ENCODE results near the gene MRPL40. TPM values are rescaled to one million over a fixed set of nuclear protein-coding genes. Genes with fewer than 3 reads are reported as not detected.
A peak's percentile ranks its signal among the peaks of the same experiment; 100 is the strongest.

The MRPL40 gene
- total RNA-seq, 2 experiments from 2014 or later = 34.1 to 34.4 TPM

GRCh38 chr22:19396934-19397733 lies 35.2 kb upstream of the MRPL40 start:
- ChIA-PET POLR2A (no interaction called here), CTCF (interaction anchor here (0.8 to 1.1 kb wide), 3 partner anchors 29 to 233 kb away, joined by 3 to 4 read pairs (median 3); no protein-coding TSS in a partner anchor)
- no peaks in the 10 kb centered on the region for H3K27me3 Mint-ChIP-seq
- no peak overlapping the region for H3K27ac Mint-ChIP-seq
- no peak for ATAC-seq
- H3K4me1 Mint-ChIP-seq = no peaks in the 10 kb centered on the region
- H3K4me3 Mint-ChIP-seq = no peak overlapping the region
- no peaks in the 10 kb centered on the region for H3K9me3 Mint-ChIP-seq (ENCODE audit: low read depth)
- intact Hi-C loops (cut with DNase I, micrococcal nuclease) = no loop called here
- no peak for DNase-seq
- peaks cover 31% of the 10 kb centered on the region for H3K36me3 Mint-ChIP-seq (ENCODE audit: low read depth)

- Mint-ChIP-seq H3K36me3 (ENCODE audit: low read depth) (peaks cover 29% of the 10 kb centered on the region), H3K4me3 (no peak overlapping the region), H3K9me3 (ENCODE audit: low read depth) (no peaks in the 10 kb centered on the region)
Measured at GRCh38 chr22:19397734-19398104, 34.6 kb upstream of the MRPL40 start.

GRCh38 chr22:19398206-19398605 lies 34.1 kb upstream of the MRPL40 start:
- H3K4me1 Mint-ChIP-seq = no peaks in the 10 kb centered on the region
- H3K4me3 Mint-ChIP-seq = no peak overlapping the region
- no peaks in the 10 kb centered on the region for H3K9me3 Mint-ChIP-seq (ENCODE audit: low read depth)
- H3K27ac Mint-ChIP-seq = no peak overlapping the region
- CTCF ChIA-PET = no interaction called here
- POLR2A ChIA-PET = no interaction called here
- intact Hi-C loops (cut with DNase I, micrococcal nuclease) = no loop called here
- no peak for DNase-seq
- peaks cover 28% of the 10 kb centered on the region for H3K36me3 Mint-ChIP-seq (ENCODE audit: low read depth)
- no peaks in the 10 kb centered on the region for H3K27me3 Mint-ChIP-seq
- no peak for ATAC-seq

More at GRCh38 chr22:19397734-19398104, 34.6 kb upstream of the MRPL40 start:
- no peaks in the 10 kb centered on the region for H3K4me1 Mint-ChIP-seq
- H3K27ac Mint-ChIP-seq = no peak overlapping the region
- ATAC-seq = no peak
- ChIA-PET POLR2A (no interaction called here), CTCF (no interaction called here)
- intact Hi-C loops (cut with DNase I, micrococcal nuclease) = no loop called here
- DNase-seq = no peak
- H3K27me3 Mint-ChIP-seq = no peaks in the 10 kb centered on the region

DNA sequence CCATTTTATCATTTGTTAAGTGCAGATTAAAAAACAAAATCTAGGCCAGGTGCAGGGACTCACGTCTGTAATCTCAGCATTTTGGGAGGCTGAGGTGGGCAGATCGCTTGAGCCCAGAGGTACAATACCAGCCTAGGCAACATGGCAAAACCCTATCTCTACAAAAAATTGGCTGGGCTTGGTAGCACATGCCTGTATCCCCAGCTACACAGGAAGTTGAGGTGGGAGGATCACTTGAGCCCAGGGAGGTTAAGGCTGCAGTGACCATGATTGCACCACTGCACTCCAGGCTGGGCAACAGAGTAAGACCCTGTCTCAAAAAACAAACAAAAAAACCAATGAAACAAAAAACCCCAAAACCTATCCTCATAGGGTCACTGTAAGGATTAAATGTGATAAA lies 33.7 kb upstream of the MRPL40 start:
- POLR2A ChIA-PET = no interaction called here
- no peak for DNase-seq
- CTCF ChIA-PET = no interaction called here
- no peaks in the 10 kb centered on the region for H3K4me1 Mint-ChIP-seq
- ATAC-seq = no peak
- no peaks in the 10 kb centered on the region for H3K27me3 Mint-ChIP-seq
- intact Hi-C loops (cut with DNase I, micrococcal nuclease) = no loop called here
- peaks cover 28% of the 10 kb centered on the region for H3K36me3 Mint-ChIP-seq (ENCODE audit: low read depth)
- no peaks in the 10 kb centered on the region for H3K9me3 Mint-ChIP-seq (ENCODE audit: low read depth)
- no peak overlapping the region for H3K4me3 Mint-ChIP-seq
- H3K27ac Mint-ChIP-seq = no peak overlapping the region

DNA sequence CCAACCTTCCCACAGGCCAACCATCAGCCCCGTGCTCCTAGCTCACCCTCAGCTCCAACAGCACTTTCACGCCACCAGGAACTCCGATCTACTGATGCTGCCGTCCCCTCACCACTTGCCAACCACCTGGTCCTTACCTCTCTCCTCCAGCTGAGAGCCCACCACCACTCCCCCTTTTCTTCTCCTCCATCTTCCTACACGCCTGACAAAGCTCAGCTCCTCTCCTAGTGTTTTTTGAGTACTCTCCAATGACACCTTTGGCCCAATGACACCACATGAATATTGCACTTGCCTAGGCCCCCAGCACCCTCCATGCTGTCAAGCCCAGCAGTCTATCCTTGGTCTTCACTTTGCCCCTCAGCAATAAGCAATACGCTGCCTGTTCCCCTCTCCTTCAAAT lies 31.5 kb upstream of the MRPL40 start:
- no peaks in the 10 kb centered on the region for H3K9me3 Mint-ChIP-seq (ENCODE audit: low read depth)
- CTCF ChIA-PET = no interaction called here
- no peaks in the 10 kb centered on the region for H3K27me3 Mint-ChIP-seq

DNA sequence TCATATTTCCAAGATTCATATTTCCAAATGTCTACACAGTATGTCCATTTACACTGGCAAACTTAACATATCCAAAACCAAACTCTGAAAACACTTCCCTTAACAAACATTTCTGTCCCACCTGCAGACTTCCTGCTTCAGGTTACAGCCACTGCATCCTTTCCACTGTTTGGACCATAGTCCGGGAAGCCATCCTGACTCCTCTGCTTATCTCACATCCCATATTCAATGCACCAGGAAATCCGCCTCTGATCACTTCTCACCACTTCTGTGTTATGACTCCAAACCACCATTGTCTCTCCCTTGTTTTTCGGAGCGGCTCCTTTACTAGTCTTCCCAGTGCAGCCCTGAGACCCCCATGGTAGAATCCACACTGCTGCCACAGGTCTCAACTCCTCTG lies 30.9 kb upstream of the MRPL40 start:
- DNase-seq (no peak), ATAC-seq (no peak)
- no peak overlapping the region for H3K27ac Mint-ChIP-seq
- H3K9me3 Mint-ChIP-seq (ENCODE audit: low read depth) = no peaks in the 10 kb centered on the region
- no peaks in the 10 kb centered on the region for H3K4me1 Mint-ChIP-seq
- CTCF ChIA-PET = no interaction called here
- peaks cover 38% of the 10 kb centered on the region for H3K36me3 Mint-ChIP-seq (ENCODE audit: low read depth)
- POLR2A ChIA-PET = interaction anchor here (0.6 kb wide), 1 partner anchor 30 kb away, joined by 3 read pairs; the partner anchor contains the start of gene HIRA
- intact Hi-C loops (cut with DNase I, micrococcal nuclease) = loop anchor here in 1 of 2 experiments (10.0 kb wide), 1 partner anchor 57 kb away; no protein-coding TSS in a partner anchor
- H3K4me3 Mint-ChIP-seq = no peak overlapping the region
- H3K27me3 Mint-ChIP-seq = no peaks in the 10 kb centered on the region

More for the DNA sequence above, 31.5 kb upstream of the MRPL40 start:
- DNase-seq (no peak), ATAC-seq (no peak)
- H3K27ac Mint-ChIP-seq = no peak overlapping the region
- intact Hi-C loops (cut with DNase I, micrococcal nuclease) = loop anchor here in 1 of 2 experiments (10.0 kb wide), 1 partner anchor 56 kb away; no protein-coding TSS in a partner anchor
- POLR2A ChIA-PET = no interaction called here
- no peak overlapping the region for H3K4me3 Mint-ChIP-seq
- no peaks in the 10 kb centered on the region for H3K4me1 Mint-ChIP-seq
- H3K36me3 Mint-ChIP-seq (ENCODE audit: low read depth) = peaks cover 37% of the 10 kb centered on the region

GRCh38 chr22:19402642-19403191 lies 29.6 kb upstream of the MRPL40 start:
- intact Hi-C loops (cut with DNase I, micrococcal nuclease) = loop anchor here in 1 of 2 experiments (10.0 kb wide), 1 partner anchor 58 kb away; no protein-coding TSS in a partner anchor
- ATAC-seq (no peak), DNase-seq (no peak)
- Mint-ChIP-seq H3K36me3 (ENCODE audit: low read depth) (peaks cover 39% of the 10 kb centered on the region), H3K27ac (no peak overlapping the region), H3K4me3 (no peak overlapping the region), H3K4me1 (no peaks in the 10 kb centered on the region), H3K9me3 (ENCODE audit: low read depth) (no peaks in the 10 kb centered on the region), H3K27me3 (no peaks in the 10 kb centered on the region)
- CTCF ChIA-PET = interaction anchor here (0.7 kb wide), 1 partner anchor 537 kb away, joined by 4 read pairs; no protein-coding TSS in a partner anchor
- POLR2A ChIA-PET = interaction anchor here (0.6 kb wide), 1 partner anchor 281 kb away, joined by 3 read pairs; the partner anchor contains the start of gene DGCR2

DNA sequence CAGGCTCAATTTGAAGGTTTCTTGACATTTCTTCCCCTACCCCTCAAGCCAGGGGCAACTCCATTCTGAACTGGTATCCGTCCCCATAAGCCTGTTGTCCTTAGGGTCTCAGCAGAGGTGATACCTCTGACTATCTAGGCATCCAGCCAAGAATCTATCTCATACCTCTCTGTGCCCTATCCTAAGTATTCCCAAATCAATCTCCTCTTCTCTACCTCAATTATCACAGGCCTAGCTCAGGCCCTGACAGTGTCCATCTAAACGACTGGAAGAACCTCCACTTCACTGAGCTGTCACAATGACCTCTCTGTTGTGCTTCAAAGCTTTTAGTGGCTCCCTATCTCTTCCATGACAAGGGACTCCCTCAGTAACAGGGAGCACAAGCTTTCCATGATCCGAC lies 27.7 kb upstream of the MRPL40 start:
- H3K27ac Mint-ChIP-seq = no peak overlapping the region

GRCh38 chr22:19405133-19405532 lies 27.2 kb upstream of the MRPL40 start:
- ATAC-seq = no peak
- no peak for DNase-seq
- no peak overlapping the region for H3K27ac Mint-ChIP-seq
- no peaks in the 10 kb centered on the region for H3K9me3 Mint-ChIP-seq (ENCODE audit: low read depth)
- intact Hi-C loops (cut with DNase I, micrococcal nuclease) = loop anchor here in 1 of 2 experiments (10.0 kb wide), 1 partner anchor 60 kb away; no protein-coding TSS in a partner anchor
- CTCF ChIA-PET = interaction anchor here (0.7 to 1.5 kb wide), 3 partner anchors 11 to 147 kb away, joined by 3 to 6 read pairs (median 3); no protein-coding TSS in a partner anchor
- POLR2A ChIA-PET = no interaction called here
- no peaks in the 10 kb centered on the region for H3K4me1 Mint-ChIP-seq
- H3K27me3 Mint-ChIP-seq = no peaks in the 10 kb centered on the region
- H3K36me3 Mint-ChIP-seq (ENCODE audit: low read depth) = peaks cover 48% of the 10 kb centered on the region
- no peak overlapping the region for H3K4me3 Mint-ChIP-seq

More for the DNA sequence above, 27.7 kb upstream of the MRPL40 start:
- no peaks in the 10 kb centered on the region for H3K27me3 Mint-ChIP-seq
- intact Hi-C loops (cut with DNase I, micrococcal nuclease) = loop anchor here in 1 of 2 experiments (10.0 kb wide), 1 partner anchor 60 kb away; no protein-coding TSS in a partner anchor
- ChIA-PET POLR2A (no interaction called here), CTCF (interaction anchor here (0.7 to 1.6 kb wide), 5 partner anchors 8 to 225 kb away, joined by 3 to 6 read pairs (median 3); no protein-coding TSS in a partner anchor)
- no peaks in the 10 kb centered on the region for H3K4me1 Mint-ChIP-seq
- ATAC-seq (no peak), DNase-seq (no peak)
- H3K9me3 Mint-ChIP-seq (ENCODE audit: low read depth) = no peaks in the 10 kb centered on the region
- no peak overlapping the region for H3K4me3 Mint-ChIP-seq
- H3K36me3 Mint-ChIP-seq (ENCODE audit: low read depth) = peaks cover 46% of the 10 kb centered on the region

DNA sequence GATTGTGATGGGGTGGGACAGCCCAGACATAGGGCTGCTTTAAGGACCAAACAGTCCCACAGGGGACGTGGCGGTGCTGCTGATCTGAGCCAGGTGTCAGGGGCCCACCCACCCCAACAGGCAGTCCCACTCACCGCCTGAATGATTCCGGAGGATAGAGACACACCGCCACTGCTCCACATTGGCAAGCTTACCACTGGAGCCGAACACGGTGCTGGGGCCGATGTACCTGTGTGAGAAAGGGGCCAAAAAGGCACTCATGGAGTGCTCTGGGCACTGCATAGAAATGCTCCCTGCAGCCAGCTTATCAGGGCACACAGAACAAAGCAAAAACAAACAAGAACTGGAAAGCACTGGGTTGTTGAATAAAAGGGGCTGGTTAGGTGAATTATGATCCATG lies 26.7 kb upstream of the MRPL40 start:
- no peak overlapping the region for H3K27ac Mint-ChIP-seq
- no peak overlapping the region for H3K4me3 Mint-ChIP-seq
- ChIA-PET CTCF (interaction anchor here (0.7 kb wide), 1 partner anchor 146 kb away, joined by 3 read pairs; no protein-coding TSS in a partner anchor), POLR2A (no interaction called here)
- peaks cover 47% of the 10 kb centered on the region for H3K36me3 Mint-ChIP-seq (ENCODE audit: low read depth)
- ATAC-seq (no peak), DNase-seq (no peak)
- no peaks in the 10 kb centered on the region for H3K4me1 Mint-ChIP-seq
- H3K9me3 Mint-ChIP-seq (ENCODE audit: low read depth) = no peaks in the 10 kb centered on the region
- H3K27me3 Mint-ChIP-seq = no peaks in the 10 kb centered on the region
- intact Hi-C loops (cut with DNase I, micrococcal nuclease) = loop anchor here in 1 of 2 experiments (10.0 kb wide), 1 partner anchor 61 kb away; no protein-coding TSS in a partner anchor

GRCh38 chr22:19406281-19406811 lies 26.0 kb upstream of the MRPL40 start:
- no peaks in the 10 kb centered on the region for H3K9me3 Mint-ChIP-seq (ENCODE audit: low read depth)
- no peaks in the 10 kb centered on the region for H3K4me1 Mint-ChIP-seq
- no peak overlapping the region for H3K27ac Mint-ChIP-seq
- intact Hi-C loops (cut with DNase I, micrococcal nuclease) = loop anchor here in 1 of 2 experiments (10.0 kb wide), 1 partner anchor 62 kb away; no protein-coding TSS in a partner anchor
- peak; percentile 23 for DNase-seq
- H3K4me3 Mint-ChIP-seq = no peak overlapping the region
- ChIA-PET POLR2A (no interaction called here), CTCF (interaction anchor here (0.6 kb wide), 1 partner anchor 24 kb away, joined by 3 read pairs; no protein-coding TSS in a partner anchor)
- H3K36me3 Mint-ChIP-seq (ENCODE audit: low read depth) = peaks cover 40% of the 10 kb centered on the region
- H3K27me3 Mint-ChIP-seq = no peaks in the 10 kb centered on the region
- no peak for ATAC-seq

Data from activated CD4-positive, alpha-beta T cell treated with anti-CD3 and anti-CD28 coated beads for 36 hours (primary cell).